Omental fat pad (tissue), 4 donors: ENCODE results near the gene PDE1C. TPM values are rescaled to one million over a fixed set of nuclear protein-coding genes. Genes with fewer than 3 reads are reported as not detected.

Source experiments
- ATAC-seq: fragments of 150-250 bp; one replicate; pipeline ENCODE4 v1.9.1; 2016; ENCODE audit warnings: mild to moderate bottlenecking, moderate library complexity; ENCODE audit not compliant: low FRiP score
- DNase-seq: peaks from one replicate; pipeline ENCODE4 v3.0.0-alpha.2; 2019; ENCODE audit warnings: low spot score
- total RNA-seq, 4 donors: library from RNA; depleted of rRNA; stranded (reverse); fragments of >200 nt; gene quantifications; one replicate each; pipeline ENCODE4 v1.1.0, GENCODE V29; 2016
- TF ChIP-seq, protein P1 (sequence below), 3 donors: fragments of 450-650 bp; IDR thresholded peaks; one replicate each; pipeline ENCODE4 v1.5.1; 2016 to 2017; ENCODE audit warnings: antibody characterized with exemption in 3 of 3, mild to moderate bottlenecking in 3 of 3, moderate library complexity in 2 of 3

PDE1C gene
- total RNA-seq, 4 donors from 2014 or later = 2.6 to 20.6 (median 4.3) TPM

DNA sequence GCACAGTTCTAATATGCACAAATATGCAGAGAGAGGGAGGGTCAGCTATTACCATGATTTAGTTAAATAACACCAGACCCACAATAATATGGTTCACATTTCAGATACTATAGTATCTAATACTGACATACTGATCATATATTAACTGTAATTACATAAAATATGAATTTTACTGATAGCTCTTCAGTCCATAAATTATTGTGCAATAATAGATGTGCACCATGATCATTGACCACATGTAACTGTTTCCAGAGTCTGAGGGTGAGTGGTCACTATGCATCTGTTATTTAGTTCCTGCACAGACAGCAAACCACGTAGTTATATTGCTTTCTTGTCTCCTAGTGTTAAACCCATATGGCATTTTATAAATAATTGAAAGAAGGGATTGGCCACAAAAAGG lies 353.9 kb downstream of the PDE1C start:
- ATAC-seq (no peak), DNase-seq (no peak)
- TF ChIP-seq, protein P1, sequence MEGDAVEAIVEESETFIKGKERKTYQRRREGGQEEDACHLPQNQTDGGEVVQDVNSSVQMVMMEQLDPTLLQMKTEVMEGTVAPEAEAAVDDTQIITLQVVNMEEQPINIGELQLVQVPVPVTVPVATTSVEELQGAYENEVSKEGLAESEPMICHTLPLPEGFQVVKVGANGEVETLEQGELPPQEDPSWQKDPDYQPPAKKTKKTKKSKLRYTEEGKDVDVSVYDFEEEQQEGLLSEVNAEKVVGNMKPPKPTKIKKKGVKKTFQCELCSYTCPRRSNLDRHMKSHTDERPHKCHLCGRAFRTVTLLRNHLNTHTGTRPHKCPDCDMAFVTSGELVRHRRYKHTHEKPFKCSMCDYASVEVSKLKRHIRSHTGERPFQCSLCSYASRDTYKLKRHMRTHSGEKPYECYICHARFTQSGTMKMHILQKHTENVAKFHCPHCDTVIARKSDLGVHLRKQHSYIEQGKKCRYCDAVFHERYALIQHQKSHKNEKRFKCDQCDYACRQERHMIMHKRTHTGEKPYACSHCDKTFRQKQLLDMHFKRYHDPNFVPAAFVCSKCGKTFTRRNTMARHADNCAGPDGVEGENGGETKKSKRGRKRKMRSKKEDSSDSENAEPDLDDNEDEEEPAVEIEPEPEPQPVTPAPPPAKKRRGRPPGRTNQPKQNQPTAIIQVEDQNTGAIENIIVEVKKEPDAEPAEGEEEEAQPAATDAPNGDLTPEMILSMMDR (IDR thresholded peaks at IDR 0.05) = no peak

DNA sequence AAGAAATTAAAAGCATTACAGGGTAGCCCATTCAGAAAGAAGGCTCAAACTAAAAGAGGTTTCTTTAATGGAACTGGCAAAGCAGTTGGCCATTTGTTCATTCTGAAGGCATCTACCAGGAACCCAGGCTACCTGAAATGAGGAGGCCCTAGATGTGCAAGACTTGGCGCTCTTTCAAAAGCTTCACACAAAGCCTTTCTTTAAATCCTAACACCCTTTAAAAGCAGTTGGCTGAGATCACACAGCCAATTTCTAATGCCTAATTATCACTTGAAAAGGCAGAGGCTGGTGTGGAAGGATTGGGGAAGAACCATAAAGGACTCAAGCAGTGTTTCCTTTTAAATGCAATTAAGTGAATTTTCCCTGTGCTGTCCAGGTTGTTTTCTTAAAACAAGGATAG lies 360.0 kb downstream of the PDE1C start:
- ATAC-seq = no peak
- no peak for DNase-seq
- TF ChIP-seq, protein P1 (IDR thresholded peaks at IDR 0.05) = no peak

DNA sequence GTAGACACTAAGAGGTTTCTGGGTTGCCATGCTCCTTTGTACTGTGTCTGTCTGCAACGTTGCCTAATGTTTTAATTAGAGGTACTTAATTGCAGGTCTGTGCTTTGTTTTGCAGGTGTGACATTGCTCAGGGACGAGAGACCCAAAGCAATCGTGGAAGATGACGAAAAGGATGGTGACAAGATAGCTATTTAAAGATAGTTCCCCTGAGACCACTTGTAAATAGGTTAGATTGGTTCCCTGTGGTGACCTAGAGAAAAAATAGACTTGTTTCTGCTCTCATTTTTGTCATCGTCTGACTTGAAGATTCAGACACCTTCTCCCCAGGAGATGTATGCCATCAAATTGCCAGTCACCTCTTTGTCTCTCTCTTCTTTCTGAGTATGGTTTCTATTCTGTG lies 363.1 kb downstream of the PDE1C start:
- no peak for DNase-seq
- ATAC-seq = no peak
- TF ChIP-seq, protein P1 (IDR thresholded peaks at IDR 0.05) = no peak

DNA sequence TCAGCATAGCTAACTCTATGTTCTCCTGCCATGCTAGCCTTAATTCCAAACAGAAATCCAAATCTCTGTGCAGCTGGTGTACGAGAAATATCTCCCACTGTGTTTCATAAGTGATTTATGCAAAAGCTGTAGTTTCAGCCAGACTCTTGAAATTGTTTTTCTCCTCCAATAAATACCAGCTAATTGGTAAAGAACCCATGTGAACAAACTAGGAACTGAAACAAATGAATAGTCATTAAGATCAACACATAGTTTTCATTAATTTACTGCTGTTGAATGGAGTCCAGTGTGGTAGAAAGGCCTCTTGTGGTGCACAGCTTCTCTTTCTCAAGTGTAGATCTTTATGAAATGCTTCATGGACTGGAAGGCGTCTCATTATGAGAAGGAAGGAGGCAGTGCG lies 364.8 kb downstream of the PDE1C start:
- TF ChIP-seq, protein P1 (IDR thresholded peaks at IDR 0.05) = no peak

DNA sequence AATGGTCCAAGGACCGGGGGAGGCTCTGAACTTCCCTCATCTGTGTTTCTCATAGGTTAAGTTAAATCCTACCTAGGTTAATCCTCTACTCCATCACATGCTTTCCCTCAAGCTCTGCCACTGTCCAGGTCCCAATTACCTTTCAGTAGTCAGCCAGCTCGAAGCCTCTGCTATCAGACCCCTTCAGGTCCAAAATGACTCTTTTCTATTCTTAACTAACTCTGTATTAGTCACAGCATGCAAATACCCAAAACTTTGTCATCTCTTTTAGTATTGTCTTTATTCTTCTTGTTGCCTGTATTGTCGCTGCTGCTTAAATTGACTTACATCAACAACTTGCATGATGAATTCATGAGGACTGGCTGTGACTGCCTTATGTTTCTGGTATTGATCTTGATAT lies 367.9 kb downstream of the PDE1C start:
- ATAC-seq = no peak

More for the DNA sequence above, 364.8 kb downstream of the PDE1C start:
- ATAC-seq = no peak
- DNase-seq = no peak

More for the DNA sequence above, 367.9 kb downstream of the PDE1C start:
- no peak for DNase-seq
- TF ChIP-seq, protein P1 (IDR thresholded peaks at IDR 0.05) = no peak
